BLaER1 (cell line): ENCODE results near the gene ARHGAP30.
A peak's percentile ranks its signal among the peaks of the same experiment; 100 is the strongest.

Source experiments
- H3K27ac ChIP-seq: shearing (Covaris generic); formaldehyde crosslinking; 2 replicates; pipeline ENCODE4 v1.8.1; 2022
- H3K27me3 ChIP-seq: shearing (Covaris generic); formaldehyde crosslinking; 2 replicates; pipeline ENCODE4 v1.8.1; 2022
- H3K36me3 ChIP-seq: shearing (Covaris generic); formaldehyde crosslinking; 2 replicates; pipeline ENCODE4 v1.8.1; 2022
- H3K4me1 ChIP-seq: shearing (Covaris generic); formaldehyde crosslinking; 2 replicates; pipeline ENCODE4 v1.8.1; 2022
- H3K4me2 ChIP-seq: shearing (Covaris generic); formaldehyde crosslinking; 2 replicates; pipeline ENCODE4 v1.8.1; 2022
- H3K4me3 ChIP-seq: shearing (Covaris generic); formaldehyde crosslinking; 2 replicates; pipeline ENCODE4 v1.8.1; 2022
- H3K9ac ChIP-seq: shearing (Covaris generic); formaldehyde crosslinking; 2 replicates; pipeline ENCODE4 v1.8.1; 2022
- H3K9me3 ChIP-seq: shearing (Covaris generic); formaldehyde crosslinking; 2 replicates; pipeline ENCODE4 v1.8.1; 2022
- H4K20me1 ChIP-seq: shearing (Covaris generic); formaldehyde crosslinking; 2 replicates; pipeline ENCODE4 v1.8.1; 2022
- Cebpa-rat ChIP-seq: shearing (Covaris generic); IDR thresholded peaks from 2 replicates; pipeline ENCODE4 v1.8.1; 2022

The ARHGAP30 gene

DNA sequence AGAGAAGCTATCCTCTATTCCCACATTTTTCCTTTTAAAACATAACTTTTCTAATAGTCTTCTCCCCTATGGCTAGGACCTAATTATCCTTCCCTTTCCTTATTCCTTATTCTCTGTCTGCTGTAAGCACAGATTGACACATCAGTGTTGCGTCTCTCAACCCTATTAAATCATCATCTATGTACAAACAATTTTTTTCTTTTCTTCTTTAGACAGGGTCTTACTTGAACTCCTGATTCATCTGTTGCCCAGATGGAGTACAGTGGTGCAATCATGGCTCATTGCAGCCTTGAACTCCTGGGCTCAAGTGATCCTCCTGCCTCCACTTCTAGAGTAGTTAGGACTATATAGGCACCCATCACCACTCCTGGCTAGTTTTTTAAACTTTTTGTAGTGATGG is 36.7 kb upstream of the ARHGAP30 start:
- Histone ChIP-seq H3K4me2 (no peak overlapping the region), H3K4me3 (no peak overlapping the region), H3K36me3 (peaks cover 89% of the 10 kb centered on the region), H4K20me1 (peaks cover 100% of the 10 kb centered on the region), H3K27me3 (no peaks in the 10 kb centered on the region), H3K9me3 (no peaks in the 10 kb centered on the region), H3K9ac (no peak overlapping the region), H3K27ac (no peak overlapping the region), H3K4me1 (no peaks in the 10 kb centered on the region)
- TF ChIP-seq Cebpa-rat, result no peak

DNA sequence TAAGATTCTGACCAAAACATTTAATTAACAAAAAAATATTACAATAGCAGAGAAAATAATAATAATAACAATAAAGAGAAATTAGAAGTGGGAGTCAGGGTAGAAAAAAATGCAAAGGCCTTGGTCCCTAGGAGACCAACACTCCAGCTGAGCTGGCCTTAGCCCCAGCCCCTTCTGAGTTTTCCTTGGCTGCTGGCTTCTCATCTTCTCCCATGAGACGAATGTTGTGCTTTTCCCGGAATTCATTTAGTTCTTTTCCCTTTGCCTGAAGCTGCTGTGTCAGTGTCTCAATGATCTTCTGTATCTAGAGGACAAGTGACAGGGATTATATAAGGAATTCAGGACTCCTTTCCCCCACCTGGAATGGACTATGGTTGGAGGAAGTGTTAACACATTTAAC is 30.9 kb upstream of the ARHGAP30 start:
- Histone ChIP-seq H3K27me3 (no peaks in the 10 kb centered on the region), H3K27ac (no peak overlapping the region)
- no peak for TF ChIP-seq Cebpa-rat

DNA sequence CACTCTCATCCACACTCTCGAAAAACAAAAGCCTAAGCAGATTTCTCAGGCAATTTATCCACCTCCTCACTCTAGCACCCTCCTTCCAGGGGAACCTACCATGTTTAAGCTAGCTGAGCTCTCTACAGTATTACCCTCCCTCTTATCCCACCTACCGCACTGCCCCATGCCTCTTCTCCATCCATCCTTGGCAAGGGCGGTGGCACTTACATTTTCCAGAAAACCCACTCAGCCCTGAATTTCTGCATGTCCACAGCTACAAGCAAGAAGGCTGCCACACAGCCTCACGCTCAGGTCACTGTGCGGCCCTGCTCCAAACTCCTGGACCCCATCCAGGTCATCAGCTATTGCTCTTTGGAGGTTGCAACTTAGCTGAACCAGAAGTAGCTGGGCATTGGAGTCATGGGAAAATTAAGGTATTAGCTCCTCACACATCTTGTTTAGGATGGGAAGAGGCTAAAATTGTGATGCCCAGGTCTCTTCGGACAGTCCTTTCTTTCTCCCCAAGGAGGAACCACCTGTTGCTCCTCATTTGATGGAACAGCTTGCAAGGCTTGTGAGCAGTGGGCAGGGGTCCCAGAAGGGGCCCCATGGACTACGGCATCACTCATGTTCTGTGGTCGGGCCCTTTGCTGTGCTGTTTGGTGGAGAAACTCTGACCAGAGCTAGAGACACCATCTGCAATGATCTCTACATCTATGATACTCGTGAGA is 29.6 kb upstream of the ARHGAP30 start:
- H3K27me3 ChIP-seq, result no peaks in the 10 kb centered on the region
- H3K4me3 ChIP-seq, result peak overlapping the region; percentile 70; the same call in 1 of the 2 replicates
- no peak overlapping the region for H3K9ac ChIP-seq
- peaks cover 53% of the 10 kb centered on the region for H3K36me3 ChIP-seq
- H3K9me3 ChIP-seq, result no peaks in the 10 kb centered on the region
- H3K4me1 ChIP-seq, result peaks cover 28% of the 10 kb centered on the region
- peak overlapping the region; percentile 99 for H3K4me2 ChIP-seq
- no peak overlapping the region for H3K27ac ChIP-seq
- TF ChIP-seq Cebpa-rat, result no peak
- H4K20me1 ChIP-seq, result peaks cover 58% of the 10 kb centered on the region

More for the DNA sequence above, 30.9 kb upstream of the ARHGAP30 start:
- no peaks in the 10 kb centered on the region for H3K9me3 ChIP-seq
- H3K9ac ChIP-seq, result no peak overlapping the region
- peaks cover 28% of the 10 kb centered on the region for H3K4me1 ChIP-seq
- H3K36me3 ChIP-seq, result peaks cover 64% of the 10 kb centered on the region
- no peak overlapping the region for H3K4me2 ChIP-seq
- peaks cover 72% of the 10 kb centered on the region for H4K20me1 ChIP-seq
- no peak overlapping the region for H3K4me3 ChIP-seq

DNA sequence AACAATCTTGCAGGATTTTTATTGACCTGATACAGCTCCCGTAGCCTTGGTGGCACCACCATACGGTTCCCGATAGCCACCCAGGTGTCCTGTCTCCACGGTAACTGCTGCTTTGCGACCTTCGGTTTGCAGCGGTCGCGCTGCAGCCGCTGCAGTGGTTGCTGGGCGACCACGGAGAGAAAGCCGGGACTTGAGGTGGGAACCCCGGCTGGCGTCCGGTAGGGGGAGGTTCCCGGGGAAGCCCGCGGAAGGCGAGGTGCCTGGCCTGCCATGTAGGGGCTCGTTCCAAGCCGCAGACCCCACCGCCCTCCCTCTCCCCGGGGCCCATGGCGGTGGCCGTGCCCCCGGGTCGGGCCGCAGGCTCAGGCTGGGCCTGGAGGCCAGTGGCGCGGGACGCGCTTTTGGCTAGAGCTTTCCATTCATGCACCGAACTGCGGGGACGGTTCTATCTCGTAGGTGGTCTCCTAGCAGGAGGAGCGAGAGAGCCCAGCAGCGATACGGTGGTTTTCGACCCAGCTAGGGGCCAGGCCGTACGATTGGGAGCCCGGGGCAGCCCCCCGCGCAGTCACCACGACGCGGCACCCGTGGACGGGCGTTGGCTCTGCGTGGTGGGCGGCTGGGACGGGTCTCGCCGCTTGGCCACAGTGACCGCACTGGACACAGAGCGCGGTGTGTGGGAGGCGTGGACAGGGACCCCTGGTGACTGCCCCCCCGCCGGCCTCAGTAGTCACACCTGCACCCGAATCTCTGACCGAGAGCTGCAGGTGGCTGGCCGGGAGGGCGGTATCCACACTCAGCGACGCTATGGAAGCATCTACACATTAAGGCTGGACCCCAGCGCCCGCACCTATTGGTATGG is 28.7 kb upstream of the ARHGAP30 start, which contains the start of gene KLHDC9:
KLHDC9 (plus strand) TSS at position 152 of the 859 bp plus-strand sequence; CDS start at position 327, 175 bp downstream.
- Histone ChIP-seq H3K36me3 (peaks cover 46% of the 10 kb centered on the region), H3K4me2 (peak within 1 kb of the TSS; percentile 99), H4K20me1 (peaks cover 50% of the 10 kb centered on the region), H3K4me1 (peaks cover 28% of the 10 kb centered on the region), H3K27ac (peak within 1 kb of the TSS; percentile 71), H3K27me3 (no peaks in the 10 kb centered on the region), H3K9me3 (no peaks in the 10 kb centered on the region), H3K9ac (peak within 1 kb of the TSS; percentile 73), H3K4me3 (peak within 1 kb of the TSS; percentile 70)
- no peak for TF ChIP-seq Cebpa-rat

DNA sequence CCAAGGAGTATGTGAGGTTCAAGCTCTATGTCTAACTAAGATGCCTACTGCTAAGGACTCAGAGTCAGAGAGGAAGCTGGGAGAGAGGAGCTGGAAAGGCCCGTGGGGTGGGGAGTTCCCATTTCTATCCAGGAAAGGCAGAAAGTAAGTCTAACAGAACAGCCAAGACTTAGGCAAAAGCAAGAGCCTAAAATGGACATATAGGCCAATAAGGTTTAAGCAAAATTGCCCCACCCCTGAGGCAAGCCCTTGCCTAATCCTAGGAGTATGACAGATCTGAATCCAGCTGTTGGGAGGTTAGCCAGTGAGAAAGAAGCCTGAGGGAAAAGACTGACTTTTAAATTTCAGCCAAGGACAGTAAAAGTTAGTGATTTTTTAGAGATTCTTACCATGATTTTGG is 26.8 kb upstream of the ARHGAP30 start:
- peak overlapping the region; percentile 99; the same call in 1 of the 2 replicates for H3K4me2 ChIP-seq
- peaks cover 29% of the 10 kb centered on the region for H3K36me3 ChIP-seq
- H3K4me3 ChIP-seq, result no peak overlapping the region
- H3K27ac ChIP-seq, result no peak overlapping the region
- TF ChIP-seq Cebpa-rat, result no peak
- peaks cover 28% of the 10 kb centered on the region for H3K4me1 ChIP-seq
- H3K27me3 ChIP-seq, result no peaks in the 10 kb centered on the region
- H3K9me3 ChIP-seq, result no peaks in the 10 kb centered on the region
- H4K20me1 ChIP-seq, result peaks cover 31% of the 10 kb centered on the region
- H3K9ac ChIP-seq, result no peak overlapping the region; the same call in 1 of the 2 replicates

DNA sequence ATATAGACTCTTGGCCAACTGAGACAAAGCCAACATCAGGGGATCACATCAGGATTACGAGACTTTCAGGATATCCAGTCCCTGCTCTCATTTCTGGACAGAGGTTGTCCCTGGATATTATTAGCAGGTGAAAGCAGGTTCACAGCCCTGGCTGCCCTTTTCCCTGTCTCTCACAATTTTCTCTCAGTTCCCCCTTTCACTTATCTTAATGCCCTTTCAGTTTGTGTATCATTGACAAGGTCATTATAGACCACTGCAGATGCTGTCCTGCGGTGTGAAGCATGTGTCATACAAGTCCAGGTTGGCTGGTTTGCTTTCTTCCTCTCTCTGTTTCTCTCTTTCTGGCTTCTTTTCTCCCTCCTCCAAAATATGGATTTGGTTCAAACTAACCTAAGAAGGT is 26.3 kb upstream of the ARHGAP30 start:
- TF ChIP-seq Cebpa-rat, result no peak
- H3K4me1 ChIP-seq, result peaks cover 28% of the 10 kb centered on the region
- no peak overlapping the region for H3K4me2 ChIP-seq
- H3K9ac ChIP-seq, result no peak overlapping the region; the same call in 1 of the 2 replicates
- H3K27ac ChIP-seq, result no peak overlapping the region
- H3K4me3 ChIP-seq, result no peak overlapping the region
- H4K20me1 ChIP-seq, result peaks cover 26% of the 10 kb centered on the region
- H3K36me3 ChIP-seq, result peaks cover 24% of the 10 kb centered on the region
- no peaks in the 10 kb centered on the region for H3K27me3 ChIP-seq
- H3K9me3 ChIP-seq, result no peaks in the 10 kb centered on the region

DNA sequence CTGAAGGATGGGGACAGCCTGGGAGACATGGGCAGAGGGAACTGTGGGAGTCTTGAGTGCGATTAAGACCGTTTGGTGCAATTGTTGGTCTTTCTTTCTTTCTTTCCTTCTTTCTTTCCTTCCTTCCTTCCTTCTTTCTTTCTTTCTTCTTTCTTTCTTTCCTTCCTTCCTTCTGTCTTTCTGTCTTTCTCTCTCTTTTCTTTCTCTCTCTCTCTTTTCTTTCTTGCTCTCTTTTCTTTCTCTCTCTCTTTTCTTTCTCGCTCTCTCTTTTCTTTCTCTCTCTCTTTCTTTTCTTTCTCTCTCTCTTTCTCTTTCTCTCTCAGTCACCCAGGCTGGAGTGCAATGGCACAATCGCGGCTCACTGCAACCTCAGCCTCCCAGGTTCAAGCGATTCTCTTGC is 25.5 kb upstream of the ARHGAP30 start:
- Histone ChIP-seq H3K4me1 (peaks cover 28% of the 10 kb centered on the region), H3K36me3 (peaks cover 16% of the 10 kb centered on the region), H4K20me1 (peaks cover 18% of the 10 kb centered on the region), H3K9me3 (no peaks in the 10 kb centered on the region), H3K9ac (no peak overlapping the region), H3K27ac (no peak overlapping the region), H3K4me2 (no peak overlapping the region), H3K4me3 (no peak overlapping the region), H3K27me3 (no peaks in the 10 kb centered on the region)
- no peak for TF ChIP-seq Cebpa-rat

DNA sequence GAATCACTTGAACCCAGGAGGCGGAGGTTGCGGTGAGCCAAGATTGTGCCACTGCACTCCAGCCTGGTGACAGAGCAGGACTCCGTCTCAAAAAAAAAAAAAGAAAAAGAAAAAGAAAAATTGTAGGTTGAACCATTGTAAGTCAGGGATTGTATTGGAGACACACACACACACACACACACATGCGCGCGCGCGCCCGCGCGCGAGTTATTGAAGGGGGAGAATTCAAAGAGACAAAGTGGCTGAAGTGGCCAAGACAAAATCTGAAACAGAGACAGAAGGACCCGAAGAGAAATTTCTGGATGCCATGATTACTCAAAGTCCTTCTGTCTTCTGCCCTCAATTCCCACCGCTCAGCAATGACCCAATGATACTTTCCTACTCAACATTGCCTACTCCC is 24.8 kb upstream of the ARHGAP30 start:
- no peak overlapping the region for H3K9ac ChIP-seq
- peaks cover 8% of the 10 kb centered on the region for H3K36me3 ChIP-seq
- H3K27me3 ChIP-seq, result no peaks in the 10 kb centered on the region
- peaks cover 27% of the 10 kb centered on the region for H3K4me1 ChIP-seq
- no peak overlapping the region for H3K27ac ChIP-seq
- no peaks in the 10 kb centered on the region for H3K9me3 ChIP-seq
- no peak for TF ChIP-seq Cebpa-rat
- peaks cover 11% of the 10 kb centered on the region for H4K20me1 ChIP-seq
- no peak overlapping the region for H3K4me2 ChIP-seq
- no peak overlapping the region for H3K4me3 ChIP-seq

DNA sequence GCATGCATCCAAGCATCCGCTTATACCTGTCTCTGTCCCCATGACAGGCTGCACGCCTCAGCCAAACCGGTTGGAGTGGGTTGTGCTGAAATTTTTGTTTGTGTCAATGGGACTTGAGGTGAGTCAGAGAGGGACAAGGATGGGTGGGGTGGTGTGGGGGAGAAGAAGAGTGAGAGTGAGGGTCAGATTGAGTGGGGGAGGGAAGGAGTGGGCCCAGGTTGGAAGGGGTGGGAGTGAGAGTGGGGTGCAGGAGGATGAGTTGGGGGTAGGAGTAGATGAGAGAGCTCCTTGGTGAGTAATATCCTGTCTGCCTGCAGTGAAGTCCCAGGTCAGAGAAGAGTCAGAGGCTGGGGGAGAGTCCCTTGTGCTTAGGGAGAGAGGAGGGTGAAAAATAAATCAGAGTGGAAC is 22.9 kb upstream of the ARHGAP30 start:
- peaks cover 9% of the 10 kb centered on the region for H3K4me1 ChIP-seq
- H3K27ac ChIP-seq, result no peak overlapping the region
- H3K4me3 ChIP-seq, result no peak overlapping the region
- no peak overlapping the region for H3K4me2 ChIP-seq
- no peaks in the 10 kb centered on the region for H3K9me3 ChIP-seq
- no peaks in the 10 kb centered on the region for H3K36me3 ChIP-seq
- H3K9ac ChIP-seq, result no peak overlapping the region
- TF ChIP-seq Cebpa-rat, result no peak
- H4K20me1 ChIP-seq, result no peaks in the 10 kb centered on the region
- H3K27me3 ChIP-seq, result no peaks in the 10 kb centered on the region
